Epidermal melanocyte (primary cell): ENCODE data around the gene RPTOR.

Source experiments
- DNase-seq: peaks from one replicate; pipeline ENCODE4 v3.0.0; 2011; ENCODE audit warnings: low spot score; ENCODE audit not compliant: insufficient read length

RPTOR gene

DNA sequence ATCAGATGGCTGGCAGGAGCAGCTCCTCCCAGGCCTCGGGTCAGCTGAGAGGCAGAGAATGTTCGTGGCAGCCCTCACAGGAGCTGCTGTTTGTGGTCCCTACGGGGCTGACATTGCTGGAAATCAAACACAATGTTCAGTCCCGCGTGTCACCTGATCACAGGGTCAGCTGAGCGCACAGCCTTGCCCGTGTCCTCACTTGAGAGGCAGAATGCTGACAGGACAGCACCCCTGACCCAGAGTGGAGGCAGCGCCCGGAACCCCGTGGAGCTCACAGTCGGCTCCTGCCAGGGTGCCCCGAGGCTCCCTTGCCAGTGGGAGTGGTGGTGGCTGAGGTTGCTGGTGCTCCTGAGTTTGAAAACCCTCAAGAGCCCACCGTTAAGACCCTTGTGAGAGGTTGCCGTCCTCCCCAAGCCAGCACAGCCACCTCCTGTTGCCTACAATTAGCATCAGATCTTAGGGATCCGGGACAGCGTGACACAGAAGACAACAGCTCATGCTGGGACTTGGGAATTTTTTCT lies 443.4 kb downstream of the RPTOR start:
- DNase-seq = no peak

DNA sequence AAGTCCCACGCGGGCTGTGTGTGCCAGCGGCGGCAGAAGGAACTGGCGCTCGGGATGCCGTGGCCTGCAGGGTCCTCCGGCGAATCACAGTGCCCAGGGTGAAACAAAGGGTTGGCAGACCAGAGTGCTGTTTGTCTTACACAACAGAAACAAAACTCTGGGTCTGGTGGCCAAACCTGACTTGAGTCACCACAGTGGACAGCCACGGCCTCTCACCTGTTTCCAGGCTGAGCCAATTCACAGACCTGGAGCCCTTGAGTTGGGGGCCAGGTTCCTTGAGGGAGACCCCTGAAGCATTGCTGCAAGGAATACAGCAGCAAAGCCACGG lies 444.9 kb downstream of the RPTOR start:
- no peak for DNase-seq

GRCh38 chr17:80990921-80991644 lies 446.4 kb downstream of the RPTOR start:
- DNase-seq = no peak

GRCh38 chr17:80991645-80992076 lies 447.0 kb downstream of the RPTOR start, which contains the start of gene CHMP6:
CHMP6 (plus strand) TSS chr17:80991841; CDS start chr17:80991919, 78 bp downstream.
- DNase-seq = peak; percentile 92

GRCh38 chr17:80992077-80992947 lies 447.7 kb downstream of the RPTOR start:
- peak; percentile 32 for DNase-seq

DNA sequence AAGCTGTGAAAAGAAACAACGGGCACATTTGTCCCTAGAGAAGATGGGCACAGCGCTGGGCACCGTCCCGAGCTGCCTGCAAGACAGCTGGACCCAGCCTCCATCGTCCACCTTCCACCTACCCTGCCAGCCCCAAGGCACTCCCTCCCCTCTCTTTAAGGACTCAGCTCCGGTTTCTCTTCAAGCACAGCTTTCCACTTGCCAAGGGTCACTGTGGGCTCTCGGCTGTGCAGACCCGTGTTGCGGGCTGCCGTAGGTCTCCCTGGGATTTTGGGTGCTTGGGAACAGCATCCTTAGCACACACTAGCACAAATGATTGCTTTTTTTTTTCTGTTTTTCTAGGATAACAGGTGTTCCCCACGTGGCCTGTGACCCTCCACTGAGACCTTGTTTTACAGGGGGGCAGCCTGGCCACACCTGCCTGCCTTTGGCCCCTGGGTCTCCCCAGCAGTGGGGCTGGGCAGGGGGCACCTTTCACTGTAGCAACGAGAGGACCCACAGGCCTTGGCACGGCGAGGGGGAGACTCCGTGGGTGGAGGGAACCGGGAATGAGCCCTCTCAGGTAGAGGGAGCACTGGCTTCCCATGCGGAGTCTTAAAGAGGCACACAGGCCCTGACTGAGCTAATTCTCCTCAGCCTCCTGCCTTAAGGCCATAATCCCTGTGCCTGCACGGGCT lies 448.4 kb downstream of the RPTOR start:
- no peak for DNase-seq

DNA sequence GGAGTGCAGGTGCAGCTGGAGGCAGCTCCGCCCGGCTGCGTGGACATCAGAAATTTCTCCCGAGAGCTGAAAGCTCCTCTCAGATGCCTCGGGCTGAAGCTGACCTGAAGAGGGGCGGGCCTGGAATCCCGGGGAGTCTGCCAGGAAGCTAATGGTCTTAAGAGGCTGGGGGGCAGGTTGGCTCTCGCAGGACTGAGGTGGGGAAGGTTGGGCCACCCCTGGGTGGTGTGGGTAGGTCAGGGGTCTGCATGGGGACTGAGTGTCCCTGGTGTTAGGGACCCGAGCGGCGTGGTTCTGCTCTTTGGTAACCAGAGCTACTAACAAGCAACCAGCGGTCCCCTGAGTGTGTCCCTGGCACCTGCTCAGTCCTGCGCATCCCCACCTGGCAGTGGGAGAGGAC lies 450.5 kb downstream of the RPTOR start:
- DNase-seq = peak; percentile 4

- peak; percentile 13 for DNase-seq
Observed at GRCh38 chr17:80996422-80997305, 452.0 kb downstream of the RPTOR start.

- DNase-seq = no peak
Observed at GRCh38 chr17:80997424-80998117, 452.9 kb downstream of the RPTOR start.

DNA sequence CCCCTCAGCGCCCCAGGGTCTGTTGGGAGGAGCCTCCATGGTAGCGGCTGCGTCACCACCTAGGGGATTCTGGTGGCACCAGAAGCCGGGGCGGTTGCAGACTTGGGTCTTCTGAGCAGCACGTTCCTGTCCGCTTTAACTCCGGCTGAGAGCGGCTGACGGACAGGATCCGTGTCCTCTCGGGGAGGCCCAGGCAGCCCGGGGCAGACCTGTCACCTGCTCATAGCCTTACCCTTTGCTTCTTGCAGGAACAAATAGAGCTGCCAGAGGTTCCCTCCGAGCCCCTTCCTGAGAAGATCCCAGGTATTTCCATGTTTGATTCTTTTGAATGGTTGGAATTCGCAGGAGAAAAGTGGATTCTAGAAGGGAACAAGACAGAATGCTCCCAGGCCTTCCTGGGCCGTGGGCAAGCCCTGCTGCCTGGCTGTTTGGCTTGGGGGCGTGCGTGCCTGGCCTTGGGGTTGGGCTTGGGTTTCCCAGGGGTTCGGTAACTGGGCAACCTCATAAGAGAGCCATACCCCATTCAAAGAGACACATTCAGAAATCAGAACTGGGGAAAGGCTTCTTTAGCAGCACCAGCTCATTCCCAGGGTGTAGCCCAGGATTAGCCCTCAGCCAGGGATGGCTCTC lies 453.6 kb downstream of the RPTOR start:
- no peak for DNase-seq

- DNase-seq = peak; percentile 12
Observed at GRCh38 chr17:80998748-80999535, 454.3 kb downstream of the RPTOR start.

- DNase-seq = no peak
Observed at GRCh38 chr17:80999536-81000333, 455.1 kb downstream of the RPTOR start.

DNA sequence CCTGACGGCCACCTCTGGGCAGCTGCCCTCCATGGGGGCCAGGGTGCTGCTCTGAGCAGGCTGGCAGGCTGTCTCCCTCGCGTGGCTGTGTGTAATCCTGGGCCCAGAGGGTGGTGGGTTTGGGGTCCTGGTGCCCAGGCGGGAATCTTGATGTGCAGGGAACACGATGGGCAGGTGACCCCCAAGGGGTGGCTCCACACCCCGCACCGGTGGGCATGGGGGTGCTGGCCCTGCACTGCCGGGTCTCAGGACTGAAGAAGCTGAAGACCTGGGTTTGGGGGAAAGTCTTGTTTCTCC lies 455.6 kb downstream of the RPTOR start:
- no peak for DNase-seq

DNA sequence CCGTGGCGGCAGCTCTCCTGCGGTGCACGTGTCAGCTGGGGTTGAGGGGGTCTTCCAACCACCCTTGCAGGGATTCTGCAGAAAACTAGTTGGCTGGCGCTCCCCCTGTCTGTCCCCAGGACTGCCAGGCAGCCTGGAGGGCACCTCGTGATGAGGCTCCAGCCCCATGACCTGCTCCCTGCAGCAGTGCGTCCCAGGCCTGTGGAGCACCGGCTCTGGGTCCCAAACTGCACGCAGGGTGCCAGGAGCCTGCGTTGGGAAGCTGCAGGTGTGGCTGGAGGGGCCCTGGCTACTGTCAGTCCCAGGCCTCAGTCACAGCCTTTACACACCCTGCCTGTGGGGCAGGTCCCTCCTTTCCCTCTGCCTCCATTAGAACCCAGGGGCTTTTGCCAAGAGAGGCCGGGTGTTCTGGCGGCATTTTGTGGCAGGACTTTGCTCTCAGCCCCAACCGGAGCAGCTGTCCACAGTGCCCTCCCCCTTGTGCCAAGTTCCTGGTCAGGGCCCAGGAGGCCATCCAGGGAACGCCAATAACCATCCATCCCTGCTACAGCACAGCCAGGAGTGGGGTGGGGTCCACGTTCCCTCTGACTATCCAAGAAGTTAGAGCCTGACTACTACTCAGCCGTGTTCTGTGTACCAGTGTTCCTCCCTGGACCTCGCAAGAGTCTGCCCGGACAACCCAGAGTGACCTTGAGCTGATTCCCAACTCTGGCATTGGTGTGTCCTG lies 456.2 kb downstream of the RPTOR start:
- DNase-seq = no peak

DNA sequence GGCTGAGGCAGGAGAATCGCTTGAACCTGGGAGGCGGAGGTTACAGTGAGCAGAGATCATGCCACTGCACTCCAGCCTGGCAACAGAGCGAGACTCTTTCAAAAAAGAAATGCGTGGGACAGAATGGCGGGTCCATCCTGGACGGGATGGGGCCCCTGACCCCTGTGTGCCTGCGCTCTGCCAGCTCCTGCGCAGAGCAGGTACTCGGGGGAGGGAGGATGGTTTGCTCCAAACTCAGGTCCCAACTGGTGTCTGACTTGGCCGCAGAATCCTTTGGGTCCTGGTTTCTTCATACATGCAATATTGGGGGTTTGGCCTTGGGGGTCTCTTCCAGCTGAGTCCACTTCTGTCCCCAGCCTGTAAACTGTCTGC lies 457.4 kb downstream of the RPTOR start:
- no peak for DNase-seq

- DNase-seq = peak; percentile 70
Observed at GRCh38 chr17:81002409-81003361, 458.0 kb downstream of the RPTOR start.
